Activated naive CD8-positive, alpha-beta T cell treated with anti-CD3 and anti-CD28 coated beads, Interleukin-2, amount 50 U/mL, for 16 hours (primary cell): ENCODE data around the gene TMEM176A.

Source experiments
- DNase-seq: peaks from one replicate; pipeline ENCODE4 v3.0.0-alpha.2; 2020; ENCODE audit warnings: low read depth, low spot score

Gene TMEM176A

GRCh38 chr7:150849204-150849775, 48.7 kb downstream of the TMEM176A start:
- no peak for DNase-seq

DNA sequence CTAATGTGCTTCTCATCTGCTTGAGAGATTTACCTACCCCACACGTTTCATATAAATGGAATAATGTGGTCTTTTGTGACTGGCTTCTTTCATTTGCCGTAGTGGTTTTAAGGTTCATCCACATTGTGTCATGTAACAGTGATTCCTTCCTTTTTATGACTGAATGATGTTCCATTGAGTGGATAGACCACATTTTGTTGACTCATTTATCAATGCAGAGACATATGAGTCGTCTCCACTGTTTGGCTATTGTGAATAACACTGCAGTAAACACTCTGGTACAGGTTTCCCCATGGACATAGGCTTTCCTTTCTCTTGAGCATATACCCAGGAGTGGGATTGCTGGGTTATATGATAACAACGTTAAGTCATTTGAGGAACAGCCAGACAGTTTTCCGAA, 49.7 kb downstream of the TMEM176A start:
- DNase-seq = no peak

DNA sequence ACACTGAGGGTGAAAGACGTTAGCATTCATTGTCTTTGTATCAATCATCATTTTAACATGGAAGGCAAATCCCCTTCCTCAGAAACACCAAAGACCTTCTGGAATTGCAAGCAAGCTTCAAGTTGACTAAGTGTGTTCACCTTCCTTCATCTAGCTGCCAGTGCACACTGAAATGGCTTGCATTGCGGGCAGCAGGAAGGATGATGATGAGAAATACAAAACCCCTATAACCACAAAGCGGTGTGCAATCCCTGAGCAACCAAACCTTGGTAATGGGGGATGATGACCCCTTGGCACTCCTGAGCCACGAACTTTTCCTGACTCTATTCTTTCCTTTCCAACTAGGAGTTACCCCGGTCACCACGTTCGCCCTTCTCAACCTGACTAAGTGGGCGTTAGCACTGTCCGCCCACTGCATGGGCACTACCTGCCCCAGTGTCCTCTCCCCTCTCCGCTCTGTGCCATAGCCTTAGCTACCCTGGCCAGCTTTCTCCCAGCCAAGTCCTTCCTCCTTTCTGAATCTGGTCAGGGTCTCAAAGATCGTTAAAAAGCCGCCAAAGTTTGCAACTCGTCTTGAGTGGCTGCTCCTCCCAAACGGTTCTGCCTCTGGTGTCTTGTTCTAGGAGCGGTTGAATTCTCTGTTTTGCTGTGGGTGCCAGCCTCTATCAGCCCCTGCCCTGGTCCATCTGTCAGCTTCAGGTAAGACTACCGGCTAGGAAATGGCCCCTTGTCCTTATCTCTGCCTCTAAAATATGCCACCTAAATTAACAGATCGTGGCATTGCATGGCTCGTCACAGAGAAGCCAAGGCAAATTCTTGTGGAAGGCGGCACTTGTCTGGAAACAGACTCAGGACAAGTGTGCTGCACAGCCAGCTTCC, 51.2 kb downstream of the TMEM176A start:
- DNase-seq = no peak

- DNase-seq = no peak
Observed at GRCh38 chr7:150852371-150852905, 51.9 kb downstream of the TMEM176A start, which contains the start of gene AOC1. Gene AOC1 (plus strand): TSS chr7:150852517. CDS start chr7:150856471, 3,954 bp downstream.

- no peak for DNase-seq
Observed at GRCh38 chr7:150854066-150855000, 53.8 kb downstream of the TMEM176A start.
